ENCODE measurements around the gene DBNDD2. TPM values are rescaled to one million over a fixed set of nuclear protein-coding genes. Genes with fewer than 3 reads are reported as not detected.

The DBNDD2 gene
- total RNA-seq, 4 donors from 2014 or later = 12.1 to 47.4 (median 20.9) TPM

DNA sequence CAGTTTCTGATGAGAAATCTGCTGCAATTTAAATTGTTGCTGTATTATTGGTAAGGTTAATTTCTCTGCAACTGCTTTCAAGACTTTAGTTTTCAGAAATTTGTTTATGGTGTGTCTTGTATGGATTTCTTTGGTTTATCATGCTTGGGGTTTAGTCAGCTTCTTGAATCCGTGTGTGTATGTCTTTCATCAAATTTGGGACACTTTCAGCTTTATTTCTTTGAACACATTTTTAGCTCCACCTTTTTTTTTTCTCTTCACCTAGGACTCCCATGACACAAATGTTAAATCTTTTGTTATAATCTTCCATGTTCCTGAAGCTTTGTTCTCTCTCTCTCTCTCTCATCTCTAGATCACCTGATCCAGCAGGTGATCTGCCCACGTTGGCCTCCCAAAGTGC lies 16.5 kb upstream of the DBNDD2 start:
- intact Hi-C loops (cut with DNase I) = no loop called here
- Histone ChIP-seq H3K27me3 (no peaks in the 10 kb centered on the region), H3K4me1 (no peaks in the 10 kb centered on the region), H3K9me3 (no peaks in the 10 kb centered on the region), H3K36me3 (no peaks in the 10 kb centered on the region), H3K4me3 (replicated peaks in 1 of 3) (no peak overlapping the region), H3K27ac (no peak overlapping the region)
- no peak for DNase-seq
- no peak for TF ChIP-seq CTCF (IDR thresholded peaks at IDR 0.05)
- no peak for TF ChIP-seq POLR2A (IDR thresholded peaks at IDR 0.05)
- WGBS, 2 donors = 79 to 86% methylated on average over 2 of the region's 2 CpGs

DNA sequence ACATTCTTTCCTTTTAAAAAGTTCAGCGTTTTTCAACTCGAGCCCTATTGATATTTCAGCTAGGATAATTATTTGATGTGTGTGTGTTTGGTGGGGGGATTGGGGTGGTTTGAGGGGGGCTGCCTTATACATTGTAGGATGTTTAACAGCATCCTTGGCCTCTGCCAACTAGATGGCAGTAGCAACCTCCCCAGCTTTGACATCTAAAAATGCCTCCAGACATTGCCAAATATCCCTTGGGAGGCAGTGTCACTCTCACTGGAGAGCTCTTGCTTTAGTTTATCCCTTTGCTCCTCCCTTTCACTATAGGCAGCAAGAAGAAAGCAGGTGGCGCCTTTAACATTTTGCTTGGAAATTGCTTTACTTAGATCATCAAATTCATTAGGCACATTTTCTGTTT lies 15.4 kb upstream of the DBNDD2 start:
- Histone ChIP-seq H3K27me3 (no peaks in the 10 kb centered on the region), H3K4me1 (no peaks in the 10 kb centered on the region), H3K9me3 (no peaks in the 10 kb centered on the region), H3K36me3 (no peaks in the 10 kb centered on the region), H3K4me3 (replicated peaks in 1 of 3) (no peak overlapping the region), H3K27ac (no peak overlapping the region)
- no peak for DNase-seq
- WGBS, 2 donors = 84 to 85% methylated on average over 3 of the region's 3 CpGs
- no peak for TF ChIP-seq CTCF (IDR thresholded peaks at IDR 0.05)
- no peak for TF ChIP-seq POLR2A (IDR thresholded peaks at IDR 0.05)
- intact Hi-C loops (cut with DNase I) = no loop called here

- DNase-seq = no peak
- 73 to 85% methylated on average over 5 to 20 of the region's 21 CpGs for WGBS, 2 donors
- Histone ChIP-seq H3K36me3 (no peaks in the 10 kb centered on the region), H3K9me3 (no peaks in the 10 kb centered on the region), H3K27me3 (no peaks in the 10 kb centered on the region), H3K4me3 (replicated peaks in 1 of 3) (no peak overlapping the region), H3K27ac (no peak overlapping the region), H3K4me1 (no peaks in the 10 kb centered on the region)
- intact Hi-C loops (cut with DNase I) = no loop called here
- no peak for TF ChIP-seq POLR2A (IDR thresholded peaks at IDR 0.05)
- TF ChIP-seq CTCF (IDR thresholded peaks at IDR 0.05) = no peak
Observed at GRCh38 chr20:45394221-45395113, 13.6 kb upstream of the DBNDD2 start.

- TF ChIP-seq POLR2A (IDR thresholded peaks at IDR 0.05) = no peak
- TF ChIP-seq CTCF (IDR thresholded peaks at IDR 0.05) = no peak
- Histone ChIP-seq H3K27me3 (no peaks in the 10 kb centered on the region), H3K36me3 (no peaks in the 10 kb centered on the region), H3K4me3 (replicated peaks in 1 of 3) (no peak overlapping the region), H3K27ac (no peak overlapping the region), H3K4me1 (no peaks in the 10 kb centered on the region), H3K9me3 (no peaks in the 10 kb centered on the region)
- WGBS, 2 donors = 89 to 91% methylated on average over 3 to 4 of the region's 7 CpGs
- no peak for DNase-seq
- intact Hi-C loops (cut with DNase I) = no loop called here
Observed at GRCh38 chr20:45395114-45395415, 13.0 kb upstream of the DBNDD2 start.

DNA sequence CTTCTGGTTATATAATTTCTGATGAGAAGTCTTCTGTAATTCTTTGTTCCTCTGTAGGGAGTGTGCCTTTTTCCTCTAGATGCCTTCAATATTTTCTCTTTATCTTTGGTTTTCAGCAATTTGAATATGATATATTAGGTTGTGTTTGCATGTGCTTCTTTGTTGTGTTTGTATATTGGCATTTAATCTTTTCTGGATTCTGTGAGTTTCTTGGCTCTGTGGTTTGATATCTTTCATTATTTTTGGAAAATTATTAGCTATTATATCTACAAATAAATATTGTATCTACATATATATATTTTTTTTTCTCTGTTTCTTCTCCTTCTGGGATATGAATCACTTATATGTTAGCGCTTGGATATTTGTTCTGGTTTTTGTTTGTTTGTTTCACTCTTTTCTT lies 9.1 kb upstream of the DBNDD2 start:
- DNase-seq = no peak
- WGBS, 2 donors = 98 to 100% methylated on average over 1 of the region's 1 CpG
- Histone ChIP-seq H3K9me3 (no peaks in the 10 kb centered on the region), H3K4me1 (no peaks in the 10 kb centered on the region), H3K27me3 (no peaks in the 10 kb centered on the region), H3K4me3 (replicated peaks in 1 of 3) (no peak overlapping the region), H3K27ac (no peak overlapping the region), H3K36me3 (no peaks in the 10 kb centered on the region)
- intact Hi-C loops (cut with DNase I) = no loop called here
- no peak for TF ChIP-seq CTCF (IDR thresholded peaks at IDR 0.05)
- no peak for TF ChIP-seq POLR2A (IDR thresholded peaks at IDR 0.05)

Measured in thyroid gland (tissue), 4 donors.